ENCODE measurements around the gene SMAP1.

- TF ChIP-seq, protein P1, sequence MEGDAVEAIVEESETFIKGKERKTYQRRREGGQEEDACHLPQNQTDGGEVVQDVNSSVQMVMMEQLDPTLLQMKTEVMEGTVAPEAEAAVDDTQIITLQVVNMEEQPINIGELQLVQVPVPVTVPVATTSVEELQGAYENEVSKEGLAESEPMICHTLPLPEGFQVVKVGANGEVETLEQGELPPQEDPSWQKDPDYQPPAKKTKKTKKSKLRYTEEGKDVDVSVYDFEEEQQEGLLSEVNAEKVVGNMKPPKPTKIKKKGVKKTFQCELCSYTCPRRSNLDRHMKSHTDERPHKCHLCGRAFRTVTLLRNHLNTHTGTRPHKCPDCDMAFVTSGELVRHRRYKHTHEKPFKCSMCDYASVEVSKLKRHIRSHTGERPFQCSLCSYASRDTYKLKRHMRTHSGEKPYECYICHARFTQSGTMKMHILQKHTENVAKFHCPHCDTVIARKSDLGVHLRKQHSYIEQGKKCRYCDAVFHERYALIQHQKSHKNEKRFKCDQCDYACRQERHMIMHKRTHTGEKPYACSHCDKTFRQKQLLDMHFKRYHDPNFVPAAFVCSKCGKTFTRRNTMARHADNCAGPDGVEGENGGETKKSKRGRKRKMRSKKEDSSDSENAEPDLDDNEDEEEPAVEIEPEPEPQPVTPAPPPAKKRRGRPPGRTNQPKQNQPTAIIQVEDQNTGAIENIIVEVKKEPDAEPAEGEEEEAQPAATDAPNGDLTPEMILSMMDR (IDR thresholded peaks at IDR 0.05), result no peak
- TF ChIP-seq POLR2A (IDR thresholded peaks at IDR 0.05), result no peak
Observed at GRCh38 chr6:70864401-70864800, 196.7 kb downstream of the SMAP1 start.

Measured in thyroid gland (tissue), 4 donors.